Mucosa of gallbladder (tissue), 1 donor: ENCODE data around the gene EFCAB11. TPM values are rescaled to one million over a fixed set of nuclear protein-coding genes. Genes with fewer than 3 reads are reported as not detected.
A peak's percentile ranks its signal among the peaks of the same experiment; 100 is the strongest.
"Not testable (repeated sequence)": the region's sequence is repeated elsewhere in the genome, so short reads cannot be mapped to it uniquely, and the experiment has no call there.

Source experiments
- DNase-seq: peaks from one replicate; pipeline ENCODE4 v3.0.0-alpha.2; 2020; ENCODE audit warnings: low spot score
- total RNA-seq: library from RNA; stranded (reverse); gene quantifications from one replicate; pipeline ENCODE4 v1.2.1, GENCODE V29; 2021
- donor health status: DM: no; HTN: no; CAD: no.

EFCAB11 gene
- total RNA-seq, 1 donor from 2014 or later = 16.1 TPM

DNA sequence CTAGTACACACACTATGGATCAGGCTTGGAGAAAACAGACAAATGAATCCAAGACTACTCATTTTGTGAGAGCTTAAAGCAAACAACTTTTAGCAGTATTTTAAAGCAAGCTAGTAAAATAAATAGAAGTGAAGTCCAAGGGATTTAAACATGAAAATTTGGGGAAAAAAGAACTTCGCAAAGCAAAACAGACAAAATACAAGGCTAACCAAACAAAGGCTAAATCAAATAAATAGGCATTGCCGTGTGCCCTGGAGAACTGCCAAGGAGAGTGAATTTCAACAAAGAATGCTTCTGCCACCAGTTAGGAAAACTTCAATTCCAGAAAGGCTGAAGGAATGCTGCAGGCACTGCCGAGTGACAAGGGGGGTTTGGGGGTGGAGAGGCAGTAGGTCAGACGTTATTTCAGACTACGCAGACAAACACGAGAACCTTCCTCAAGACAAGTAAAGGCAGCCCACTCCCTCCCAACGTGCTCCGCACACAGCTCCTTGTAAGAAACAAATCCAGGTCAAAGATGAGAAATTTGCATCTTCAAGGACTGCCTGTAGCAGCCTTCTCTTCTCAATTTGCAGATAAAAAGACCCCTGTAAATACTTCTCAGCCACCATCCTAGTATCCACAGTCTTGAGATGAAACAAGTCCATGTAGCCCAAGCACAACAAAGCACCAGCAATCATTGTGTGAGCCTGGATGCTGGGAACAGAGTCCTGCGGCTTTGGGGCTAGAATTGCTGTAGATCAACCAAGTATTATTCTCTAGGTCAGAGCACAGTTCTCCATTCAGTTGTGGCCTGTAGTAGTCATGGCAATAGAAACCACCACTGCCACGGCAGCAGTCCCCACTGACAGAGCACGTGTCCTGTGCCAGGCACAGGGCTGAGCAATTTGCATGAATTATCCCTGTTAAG is 43.3 kb downstream of the EFCAB11 start:
- peak; percentile 47 for DNase-seq

GRCh38 chr14:89910691-89911009 is 43.9 kb downstream of the EFCAB11 start:
- DNase-seq = no peak

- no peak for DNase-seq
Observed at GRCh38 chr14:89909586-89909985, 44.9 kb downstream of the EFCAB11 start.

- DNase-seq = no peak
Observed at GRCh38 chr14:89908712-89909450, 45.6 kb downstream of the EFCAB11 start.

DNA sequence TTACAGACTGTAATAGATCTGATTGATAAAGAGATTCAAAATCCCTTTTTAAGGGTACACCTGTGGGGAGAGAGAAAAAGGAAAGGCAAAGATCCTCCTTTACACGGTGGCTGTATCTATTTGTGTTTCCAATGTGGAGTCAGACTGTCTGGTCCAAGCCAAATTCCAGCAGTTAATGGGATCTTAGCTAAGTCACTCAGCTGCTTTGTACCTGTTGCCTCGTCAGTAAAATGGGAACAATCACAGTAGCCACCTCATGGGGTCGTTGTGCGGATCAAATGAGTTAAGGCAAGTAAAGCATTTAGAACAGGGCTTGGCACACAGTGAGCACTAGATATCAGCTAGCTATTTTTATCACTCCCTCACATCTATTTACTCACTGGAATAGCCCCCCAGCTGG is 46.9 kb downstream of the EFCAB11 start:
- DNase-seq = no peak

- DNase-seq = no peak
Observed at GRCh38 chr14:89906000-89906399, 48.5 kb downstream of the EFCAB11 start.

DNA sequence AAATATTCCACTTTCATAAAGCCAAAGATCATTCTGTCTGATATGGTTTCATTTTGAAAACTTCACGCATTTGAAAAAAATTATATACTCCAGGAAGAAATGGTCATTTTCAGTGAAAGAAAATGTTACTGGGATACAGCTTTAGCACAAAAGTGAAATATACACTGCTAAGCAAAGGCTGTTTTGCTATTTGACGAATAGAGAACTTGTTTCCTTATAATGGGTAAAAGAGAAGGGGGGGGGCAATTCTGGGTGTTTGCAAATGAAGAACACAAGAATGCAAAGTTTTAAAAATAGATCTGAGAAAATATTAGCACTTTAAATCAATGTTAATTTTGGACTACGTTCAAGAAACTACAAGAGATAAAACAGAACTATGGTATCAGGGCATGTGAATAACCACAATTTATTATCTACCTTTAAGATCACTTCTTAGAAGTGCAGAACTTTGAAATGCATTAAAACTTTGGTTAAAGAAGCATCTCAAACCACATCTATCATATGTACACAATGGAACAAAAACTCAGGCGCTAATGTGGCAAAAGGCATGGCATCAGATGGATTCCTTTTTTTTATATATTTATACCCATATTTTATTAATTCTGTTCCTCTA is 51.1 kb downstream of the EFCAB11 start:
- no peak for DNase-seq

- DNase-seq = no peak
Observed at GRCh38 chr14:89902881-89903280, 51.6 kb downstream of the EFCAB11 start.

GRCh38 chr14:89900802-89901201 is 53.7 kb downstream of the EFCAB11 start:
- no peak for DNase-seq

- no peak for DNase-seq
Observed at GRCh38 chr14:89899917-89900663, 54.4 kb downstream of the EFCAB11 start.

DNA sequence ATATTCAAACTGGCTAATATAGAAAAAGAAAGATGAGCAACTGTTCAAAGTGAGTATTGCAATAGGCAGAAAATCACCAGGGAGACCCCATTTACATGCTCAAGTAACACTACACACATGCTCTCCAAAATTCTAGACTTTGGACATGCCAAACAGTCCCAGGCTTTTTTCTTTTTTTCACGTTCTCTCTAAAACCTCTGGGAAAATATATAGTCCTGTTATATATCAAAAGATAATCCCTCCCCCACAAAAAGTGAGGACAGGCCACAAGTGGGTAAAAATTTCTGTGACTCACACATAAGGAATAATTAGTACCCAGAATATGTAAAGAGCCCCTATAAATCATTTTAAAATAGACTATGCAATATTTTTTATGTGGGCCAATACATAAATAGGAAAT is 55.2 kb downstream of the EFCAB11 start:
- no peak for DNase-seq

GRCh38 chr14:89893388-89893787 is 61.1 kb downstream of the EFCAB11 start:
- DNase-seq = not testable (repeated sequence)

GRCh38 chr14:89892953-89893352 is 61.6 kb downstream of the EFCAB11 start:
- no peak for DNase-seq

- DNase-seq = not testable (repeated sequence)
Observed at GRCh38 chr14:89891721-89892120, 62.8 kb downstream of the EFCAB11 start.

DNA sequence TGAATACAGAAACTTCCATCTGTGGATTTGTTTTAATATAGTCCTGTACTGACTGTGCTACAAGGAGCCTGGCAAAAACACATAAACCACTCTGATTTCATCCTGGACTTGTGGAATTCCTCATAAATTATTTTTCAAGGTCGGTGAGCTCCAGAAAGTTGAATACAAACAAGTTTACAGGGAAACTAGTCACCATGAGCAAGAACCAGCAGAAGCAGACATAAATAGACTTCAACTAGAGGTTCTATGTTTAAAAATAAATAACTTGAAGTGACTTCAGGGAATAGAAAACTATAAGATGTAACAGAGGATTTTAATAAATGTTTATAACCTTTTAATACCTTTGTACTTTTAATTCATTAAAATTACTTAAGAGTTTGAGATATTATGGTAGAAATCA is 63.5 kb downstream of the EFCAB11 start:
- no peak for DNase-seq

DNA sequence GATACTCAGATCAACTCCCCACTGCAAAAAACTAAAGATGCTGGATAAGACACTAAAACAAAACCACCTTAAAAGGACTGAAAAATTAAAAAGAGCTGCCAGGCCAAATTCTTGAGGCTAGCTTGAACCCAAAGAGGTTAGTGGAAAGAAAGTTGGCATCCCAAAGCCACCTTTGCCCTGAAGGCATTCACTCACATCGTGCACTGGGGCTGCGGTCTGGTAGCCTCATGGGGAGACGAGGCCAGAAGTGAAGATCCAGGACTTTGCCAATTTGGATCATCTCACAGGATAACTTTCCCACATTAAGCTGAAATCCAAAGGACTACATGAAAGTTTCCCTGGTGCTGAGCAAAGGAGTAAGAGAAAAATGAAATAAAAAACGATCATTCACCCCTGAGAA is 63.9 kb downstream of the EFCAB11 start:
- DNase-seq = no peak

GRCh38 chr14:89889626-89890025 is 64.9 kb downstream of the EFCAB11 start:
- DNase-seq = no peak

DNA sequence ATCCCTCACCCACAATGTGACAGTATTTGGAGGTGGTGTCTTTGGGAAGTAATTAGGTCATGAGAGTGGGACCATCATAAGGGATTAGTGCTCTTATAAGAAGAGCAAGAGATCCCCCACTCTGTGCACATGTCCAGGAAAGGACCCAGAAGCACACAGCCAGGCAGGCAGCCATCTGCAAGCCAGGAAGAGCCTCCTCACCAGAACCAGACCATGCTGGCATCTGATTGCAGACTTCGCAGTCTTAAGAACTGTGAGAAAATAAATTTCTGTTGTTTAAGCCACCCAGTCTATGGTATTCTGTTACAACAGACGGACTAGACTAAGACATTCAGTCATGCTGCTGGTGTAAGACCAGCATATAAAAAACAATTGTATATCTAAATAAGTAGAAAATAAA is 69.8 kb downstream of the EFCAB11 start:
- no peak for DNase-seq

DNA sequence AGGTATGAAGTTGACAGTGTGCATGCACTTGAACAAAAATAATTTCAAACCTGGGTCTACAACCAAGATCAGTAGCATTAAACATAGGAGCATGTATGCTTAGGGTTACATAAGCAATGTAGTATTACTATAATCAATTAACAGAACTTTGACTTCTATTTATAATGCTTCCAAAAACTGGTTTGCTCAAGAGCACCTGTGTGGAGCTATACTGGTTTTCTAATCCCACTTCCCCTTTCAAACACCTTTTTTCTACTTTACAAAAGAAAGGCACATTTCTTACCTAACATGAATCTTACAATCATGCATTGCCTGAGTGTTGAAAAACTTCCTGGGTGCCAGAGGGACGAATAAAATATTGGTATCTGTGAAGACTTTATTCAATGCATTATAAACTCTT is 72.7 kb downstream of the EFCAB11 start:
- no peak for DNase-seq

GRCh38 chr14:89874091-89874490 is 80.4 kb downstream of the EFCAB11 start:
- DNase-seq = not testable (repeated sequence)

GRCh38 chr14:89870316-89870715 is 84.2 kb downstream of the EFCAB11 start:
- DNase-seq = no peak

- no peak for DNase-seq
Observed at GRCh38 chr14:89869606-89870005, 84.9 kb downstream of the EFCAB11 start.
